GM19351 (cell line): ENCODE measurements around the gene F7.

Experiments used
- ATAC-seq: cut with Tn5 transposase; IDR thresholded peaks from one replicate; pipeline ENCODE4 v1.9.1; 2021; ENCODE audit warnings: mild to moderate bottlenecking, moderate library complexity; ENCODE audit not compliant: unreplicated experiment

F7 gene

GRCh38 chr13:113166681-113167080 is 61.1 kb downstream of the F7 start:
- ATAC-seq = no peak

- no peak for ATAC-seq
Measured at GRCh38 chr13:113167155-113167554, 61.6 kb downstream of the F7 start.

- no peak for ATAC-seq
Measured at GRCh38 chr13:113167575-113167974, 62.0 kb downstream of the F7 start.

GRCh38 chr13:113168211-113168610 is 62.6 kb downstream of the F7 start:
- ATAC-seq = no peak

GRCh38 chr13:113169277-113170272 is 64.0 kb downstream of the F7 start:
- no peak for ATAC-seq
